ENCODE data around the gene NACAD. TPM values are rescaled to one million over a fixed set of nuclear protein-coding genes. Genes with fewer than 3 reads are reported as not detected.

NACAD gene
- polyA plus RNA-seq, 2 of the 4 experiments (the other 2 are of a cell fraction), result 0.03 to 0.43 TPM

DNA sequence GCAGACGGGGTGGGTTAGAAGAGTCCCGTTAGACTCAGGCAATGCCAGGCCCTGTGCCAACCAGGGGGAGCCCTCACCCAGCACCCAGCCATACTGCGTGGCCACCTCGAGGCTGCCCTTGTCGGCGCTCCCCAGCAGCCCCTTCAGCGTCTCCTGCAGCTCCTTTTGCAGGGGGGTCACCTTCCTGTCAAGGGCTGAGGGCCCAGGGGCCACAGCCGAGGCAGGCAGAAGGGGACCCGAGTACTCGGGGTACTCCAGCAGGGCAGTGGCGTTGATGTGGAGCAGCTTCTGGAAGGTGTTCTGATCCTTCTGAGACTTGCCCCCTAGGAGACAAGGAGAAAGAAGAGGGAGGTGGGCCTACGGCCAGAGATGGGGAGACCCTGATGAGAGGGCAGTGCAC, 13.0 kb upstream of the NACAD start:
- DNase-seq (ENCODE audit: low read depth in 1 of 2, low spot score in 1 of 2) (no peak), ATAC-seq (no peak), FAIRE-seq (no peak)
- H3K4me3 ChIP-seq, result no peak overlapping the region
- H3K4me2 ChIP-seq, result no peak overlapping the region
- ChIA-PET CTCF (interaction anchor here (0.7 to 2.5 kb wide), 3 partner anchors 20 to 550 kb away, joined by 3 to 8 read pairs (median 4); no protein-coding TSS in a partner anchor), POLR2A (no interaction called here)
- no peak overlapping the region for H3K27ac ChIP-seq
- H3K9me3 ChIP-seq, result no peaks in the 10 kb centered on the region
- 97% methylated on average over 12 of the region's 12 CpGs for WGBS (ENCODE audit: missing lambda C conversion rate)
- no peak for TF ChIP-seq EP300 (IDR thresholded peaks at IDR 0.05)
- TF ChIP-seq RNF2 (IDR thresholded peaks at IDR 0.05; ENCODE audit: borderline replicate concordance, low read depth), result no peak
- no peak for TF ChIP-seq CEBPB (IDR thresholded peaks at IDR 0.05)
- no peak for TF ChIP-seq POLR2AphosphoS2 (conservative IDR thresholded peaks at IDR 0.05; ENCODE audit: low read length)
- TF ChIP-seq, protein P1, sequence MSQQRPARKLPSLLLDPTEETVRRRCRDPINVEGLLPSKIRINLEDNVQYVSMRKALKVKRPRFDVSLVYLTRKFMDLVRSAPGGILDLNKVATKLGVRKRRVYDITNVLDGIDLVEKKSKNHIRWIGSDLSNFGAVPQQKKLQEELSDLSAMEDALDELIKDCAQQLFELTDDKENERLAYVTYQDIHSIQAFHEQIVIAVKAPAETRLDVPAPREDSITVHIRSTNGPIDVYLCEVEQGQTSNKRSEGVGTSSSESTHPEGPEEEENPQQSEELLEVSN (IDR thresholded peaks at IDR 0.05; ENCODE audit: borderline replicate concordance, low read depth), result no peak
- TF ChIP-seq NFE2L2 (conservative IDR thresholded peaks at IDR 0.05; ENCODE audit: low read length), result no peak
- TF ChIP-seq, protein P2, sequence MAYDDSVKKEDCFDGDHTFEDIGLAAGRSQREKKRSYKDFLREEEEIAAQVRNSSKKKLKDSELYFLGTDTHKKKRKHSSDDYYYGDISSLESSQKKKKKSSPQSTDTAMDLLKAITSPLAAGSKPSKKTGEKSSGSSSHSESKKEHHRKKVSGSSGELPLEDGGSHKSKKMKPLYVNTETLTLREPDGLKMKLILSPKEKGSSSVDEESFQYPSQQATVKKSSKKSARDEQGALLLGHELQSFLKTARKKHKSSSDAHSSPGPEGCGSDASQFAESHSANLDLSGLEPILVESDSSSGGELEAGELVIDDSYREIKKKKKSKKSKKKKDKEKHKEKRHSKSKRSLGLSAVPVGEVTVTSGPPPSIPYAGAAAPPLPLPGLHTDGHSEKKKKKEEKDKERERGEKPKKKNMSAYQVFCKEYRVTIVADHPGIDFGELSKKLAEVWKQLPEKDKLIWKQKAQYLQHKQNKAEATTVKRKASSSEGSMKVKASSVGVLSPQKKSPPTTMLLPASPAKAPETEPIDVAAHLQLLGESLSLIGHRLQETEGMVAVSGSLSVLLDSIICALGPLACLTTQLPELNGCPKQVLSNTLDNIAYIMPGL (CRISPR knock-in tag; IDR thresholded peaks at IDR 0.05; ENCODE audit: borderline replicate concordance), result no peak
- no peak for TF ChIP-seq EHMT2 (IDR thresholded peaks at IDR 0.05; ENCODE audit: low read depth)
- TF ChIP-seq ZSCAN20 (CRISPR knock-in tag; IDR thresholded peaks at IDR 0.05), result no peak
- TF ChIP-seq PHF8 (IDR thresholded peaks at IDR 0.05; ENCODE audit: borderline replicate concordance, low read depth), result no peak
- TF ChIP-seq ZFP36 (IDR thresholded peaks at IDR 0.05; ENCODE audit: borderline replicate concordance, partially characterized antibody), result no peak
- no peak for TF ChIP-seq HDAC2 (IDR thresholded peaks at IDR 0.05)
- TF ChIP-seq, protein P3, sequence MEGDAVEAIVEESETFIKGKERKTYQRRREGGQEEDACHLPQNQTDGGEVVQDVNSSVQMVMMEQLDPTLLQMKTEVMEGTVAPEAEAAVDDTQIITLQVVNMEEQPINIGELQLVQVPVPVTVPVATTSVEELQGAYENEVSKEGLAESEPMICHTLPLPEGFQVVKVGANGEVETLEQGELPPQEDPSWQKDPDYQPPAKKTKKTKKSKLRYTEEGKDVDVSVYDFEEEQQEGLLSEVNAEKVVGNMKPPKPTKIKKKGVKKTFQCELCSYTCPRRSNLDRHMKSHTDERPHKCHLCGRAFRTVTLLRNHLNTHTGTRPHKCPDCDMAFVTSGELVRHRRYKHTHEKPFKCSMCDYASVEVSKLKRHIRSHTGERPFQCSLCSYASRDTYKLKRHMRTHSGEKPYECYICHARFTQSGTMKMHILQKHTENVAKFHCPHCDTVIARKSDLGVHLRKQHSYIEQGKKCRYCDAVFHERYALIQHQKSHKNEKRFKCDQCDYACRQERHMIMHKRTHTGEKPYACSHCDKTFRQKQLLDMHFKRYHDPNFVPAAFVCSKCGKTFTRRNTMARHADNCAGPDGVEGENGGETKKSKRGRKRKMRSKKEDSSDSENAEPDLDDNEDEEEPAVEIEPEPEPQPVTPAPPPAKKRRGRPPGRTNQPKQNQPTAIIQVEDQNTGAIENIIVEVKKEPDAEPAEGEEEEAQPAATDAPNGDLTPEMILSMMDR (IDR thresholded peaks at IDR 0.05), result no peak
- no peak for TF ChIP-seq MYC (IDR thresholded peaks at IDR 0.05; ENCODE audit: borderline replicate concordance, low read length)
- no peak for TF ChIP-seq MAZ (IDR thresholded peaks at IDR 0.05; ENCODE audit: borderline replicate concordance, low read depth, low read length)
- no peak for TF ChIP-seq CBX2 (IDR thresholded peaks at IDR 0.05; ENCODE audit: borderline replicate concordance, low read depth)
- TF ChIP-seq, protein P4, sequence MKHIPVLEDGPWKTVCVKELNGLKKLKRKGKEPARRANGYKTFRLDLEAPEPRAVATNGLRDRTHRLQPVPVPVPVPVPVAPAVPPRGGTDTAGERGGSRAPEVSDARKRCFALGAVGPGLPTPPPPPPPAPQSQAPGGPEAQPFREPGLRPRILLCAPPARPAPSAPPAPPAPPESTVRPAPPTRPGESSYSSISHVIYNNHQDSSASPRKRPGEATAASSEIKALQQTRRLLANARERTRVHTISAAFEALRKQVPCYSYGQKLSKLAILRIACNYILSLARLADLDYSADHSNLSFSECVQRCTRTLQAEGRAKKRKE (CRISPR knock-in tag; IDR thresholded peaks at IDR 0.05; ENCODE audit: low read depth), result no peak
- no peak for TF ChIP-seq JUNB (IDR thresholded peaks at IDR 0.05)
- H3K4me1 ChIP-seq, result no peaks in the 10 kb centered on the region

DNA sequence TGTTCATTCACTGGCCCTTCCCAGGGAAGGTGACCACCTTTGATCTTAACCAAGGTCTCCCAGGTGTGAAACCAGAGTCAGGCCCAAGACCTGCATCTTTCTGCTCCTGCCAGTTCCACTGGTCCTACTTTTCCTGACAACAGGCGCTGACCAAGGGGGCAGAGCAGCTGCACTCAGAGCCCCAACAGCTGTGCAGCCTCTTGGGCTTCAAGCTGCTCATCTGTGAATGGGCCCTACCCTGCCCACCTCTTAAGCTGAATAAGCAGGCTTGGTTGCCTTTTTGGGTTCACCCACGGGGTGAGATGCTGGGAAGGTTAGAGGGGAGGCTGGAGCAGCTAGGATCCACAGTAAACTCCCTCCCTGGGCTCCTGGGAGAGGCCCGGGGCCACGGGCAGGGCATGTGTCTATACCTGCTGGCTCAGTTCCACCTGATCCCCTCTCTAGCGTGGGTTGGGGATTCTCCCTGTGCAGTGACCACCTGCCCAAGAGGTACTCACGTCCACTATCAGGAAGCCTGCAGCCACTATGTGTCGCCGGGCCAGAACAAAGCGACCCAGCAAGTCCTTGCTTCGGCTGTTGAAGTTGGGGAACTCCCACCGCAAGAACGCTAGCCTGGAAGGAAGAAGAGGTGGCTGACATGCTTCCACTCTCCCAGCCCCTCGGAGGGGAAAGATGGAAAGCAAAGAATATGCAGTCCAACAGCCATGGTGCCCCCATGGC, 12.2 kb upstream of the NACAD start:
- H3K9me3 ChIP-seq, result no peaks in the 10 kb centered on the region
- no peak overlapping the region for H3K4me2 ChIP-seq
- TF ChIP-seq HOXB13 (CRISPR knock-in tag; IDR thresholded peaks at IDR 0.05; ENCODE audit: low read depth) (no peak), ZNF302 (CRISPR knock-in tag; IDR thresholded peaks at IDR 0.05) (no peak), ZFP36 (IDR thresholded peaks at IDR 0.05; ENCODE audit: borderline replicate concordance, partially characterized antibody) (no peak), MYC (IDR thresholded peaks at IDR 0.05; ENCODE audit: borderline replicate concordance, low read length) (no peak), KDM1A (IDR thresholded peaks at IDR 0.05; ENCODE audit: low read depth) (no peak), MAFK (IDR thresholded peaks at IDR 0.05; ENCODE audit: partially characterized antibody) (no peak), FOXS1 (CRISPR knock-in tag; IDR thresholded peaks at IDR 0.05) (no peak), CHD4 (IDR thresholded peaks at IDR 0.05; ENCODE audit: borderline replicate concordance) (no peak), FOSL2 (IDR thresholded peaks at IDR 0.05) (no peak), FOSL2 (CRISPR knock-in tag; IDR thresholded peaks at IDR 0.05) (no peak), ESRRA (IDR thresholded peaks at IDR 0.05; ENCODE audit: borderline replicate concordance, low read length) (no peak), HOXB5 (CRISPR knock-in tag; IDR thresholded peaks at IDR 0.05) (no peak)
- TF ChIP-seq, protein P3 (IDR thresholded peaks at IDR 0.05), result no peak
- H3K4me1 ChIP-seq, result no peaks in the 10 kb centered on the region
- ChIA-PET CTCF (interaction anchor here (0.6 to 1.1 kb wide), 3 partner anchors 10 to 37 kb away, joined by 3 to 5 read pairs (median 3); no protein-coding TSS in a partner anchor), POLR2A (interaction anchor here (1.3 kb wide), 1 partner anchor 11 kb away, joined by 8 read pairs; the partner anchor contains the start of gene TBRG4)
- no peak for FAIRE-seq
- WGBS (ENCODE audit: missing lambda C conversion rate), result 96% methylated on average over 12 of the region's 13 CpGs
- no peak overlapping the region for H3K27ac ChIP-seq
- no peak for ATAC-seq
- no peak overlapping the region for H3K4me3 ChIP-seq
- no peak for DNase-seq (ENCODE audit: low read depth in 1 of 2, low spot score in 1 of 2)
